GM13976 (cell line): ENCODE data around the gene TM4SF20.

Experiments
- DNase-seq: peaks from one replicate; pipeline ENCODE4 v3.0.0; 2012; ENCODE audit warnings: low spot score
- CTCF ChIP-seq: IDR thresholded peaks from 2 replicates; pipeline ENCODE4 v1.5.1; 2012; ENCODE audit warnings: borderline replicate concordance, mild to moderate bottlenecking; ENCODE audit not compliant: insufficient read depth; ENCODE audit errors: extremely low read depth, missing control alignments, control extremely low read depth
- in situ Hi-C: fragments of 300-500 bp; cut with MboI; formaldehyde crosslinking; loops from one replicate; pipeline ENCODE4 v1.12.0; 2022; ENCODE audit warnings: low sequenced_read_pairs, mixed read lengths, inconsistent platforms; ENCODE audit not compliant: unreplicated experiment

Gene TM4SF20

GRCh38 chr2:227377467-227378351, 1.4 kb downstream of the TM4SF20 start:
- in situ Hi-C loops = no loop called here
- TF ChIP-seq CTCF = no peak
- no peak for DNase-seq

DNA sequence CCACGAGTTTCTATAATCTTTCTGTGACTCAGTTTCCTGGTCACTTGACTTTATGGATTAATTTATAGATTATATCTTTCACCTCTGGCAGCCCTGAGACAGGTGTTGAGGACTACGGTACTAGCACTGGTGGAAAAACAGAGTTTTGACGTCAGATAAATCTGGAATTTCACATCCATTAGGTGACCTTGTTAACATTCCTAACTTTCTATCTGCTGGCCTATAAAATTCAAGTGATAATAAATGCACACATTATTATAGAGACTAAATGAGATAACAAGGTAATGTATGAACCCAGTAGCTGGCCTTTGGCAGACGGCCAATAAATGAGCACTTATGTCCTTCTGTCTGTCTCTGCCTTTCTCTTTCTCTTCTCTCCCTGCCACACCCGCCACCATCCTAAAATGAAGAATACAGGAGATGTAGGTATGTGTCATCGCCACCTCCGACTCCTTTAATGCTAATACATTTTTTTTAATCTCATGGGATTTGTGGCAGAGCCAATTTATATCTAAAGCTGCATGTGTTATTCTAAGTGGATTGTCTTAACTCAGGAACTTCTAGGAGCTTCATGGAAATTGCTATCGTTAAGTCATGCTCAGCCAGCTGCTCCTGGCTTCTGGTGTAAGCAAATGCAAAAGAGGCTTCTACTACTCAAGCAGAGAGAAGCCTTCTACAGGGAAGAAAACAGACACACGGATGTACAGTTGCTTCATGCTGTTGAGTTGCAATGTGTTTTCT, 2.3 kb downstream of the TM4SF20 start:
- DNase-seq = no peak
- no peak for TF ChIP-seq CTCF
- in situ Hi-C loops = no loop called here

- DNase-seq = no peak
- no peak for TF ChIP-seq CTCF
- in situ Hi-C loops = no loop called here
Measured at GRCh38 chr2:227374158-227374557, 4.9 kb downstream of the TM4SF20 start.

DNA sequence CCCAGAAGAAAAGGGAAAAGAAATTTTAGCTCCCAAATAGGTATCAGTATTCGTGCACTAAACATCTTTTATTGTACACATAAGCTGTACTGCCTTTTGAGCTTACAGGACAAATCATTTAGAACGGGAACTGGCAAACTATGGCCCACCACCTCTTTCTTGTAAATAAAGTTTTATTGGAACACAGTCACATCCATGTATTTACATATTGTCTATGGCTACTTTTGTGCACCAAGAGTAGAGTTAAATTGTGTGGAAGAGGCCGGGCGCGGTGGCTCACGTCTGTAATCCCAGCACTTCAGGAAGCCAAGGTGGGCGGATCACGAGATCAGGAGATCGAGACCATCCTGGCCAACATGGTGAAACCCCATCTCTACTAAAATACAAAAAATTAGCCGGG, 5.7 kb downstream of the TM4SF20 start:
- no peak for DNase-seq
- no peak for TF ChIP-seq CTCF
- in situ Hi-C loops = no loop called here

- DNase-seq = no peak
- no peak for TF ChIP-seq CTCF
- in situ Hi-C loops = no loop called here
Measured at GRCh38 chr2:227370791-227371312, 8.3 kb downstream of the TM4SF20 start.

GRCh38 chr2:227370092-227370491, 9.0 kb downstream of the TM4SF20 start:
- in situ Hi-C loops = no loop called here

More at GRCh38 chr2:227370092-227370491, 9.0 kb downstream of the TM4SF20 start:
- TF ChIP-seq CTCF = no peak
- DNase-seq = no peak
